IPS DF 6.9 (cell line): Measurements from ENCODE around the gene ADAMTS13.

Source experiments
- DNase-seq: peaks from one replicate; pipeline ENCODE4 v3.0.0-alpha.2; 2013; ENCODE audit warnings: low read depth, low spot score
- H3K27ac ChIP-seq: one replicate; pipeline ENCODE4 v1.5.1; 2013; ENCODE audit warnings: low read length, control low read depth
- H3K27me3 ChIP-seq: 2 replicates; pipeline ENCODE4 v1.6.1; 2013; ENCODE audit warnings: mild to moderate bottlenecking, low read length; ENCODE audit not compliant: control insufficient read depth, insufficient read depth
- H3K36me3 ChIP-seq: 2 replicates; pipeline ENCODE4 v1.6.1; 2013; ENCODE audit warnings: low read length; ENCODE audit not compliant: control insufficient read depth, insufficient read depth
- H3K4me1 ChIP-seq: 2 replicates; pipeline ENCODE4 v1.6.1; 2013; ENCODE audit warnings: low read length; ENCODE audit not compliant: control insufficient read depth, insufficient read depth
- H3K4me3 ChIP-seq: 2 replicates; pipeline ENCODE4 v1.5.1; 2013; ENCODE audit warnings: mild to moderate bottlenecking, low read length
- H3K9me3 ChIP-seq: 2 replicates; pipeline ENCODE4 v1.6.1; 2013; ENCODE audit warnings: low read length, inconsistent platforms; ENCODE audit not compliant: control insufficient read depth, insufficient read depth
- WGBS: extraction: QIAGEN DNeasy Blood & Tissue Kit; methylation state at CpG from one replicate; pipeline ENCODE4 v1.1.7; 2013; ENCODE audit warnings: mixed read lengths, missing lambda C conversion rate; ENCODE audit not compliant: insufficient read length, insufficient coverage; 5-methylcytosine and 5-hydroxymethylcytosine counted together

ADAMTS13 gene

DNA sequence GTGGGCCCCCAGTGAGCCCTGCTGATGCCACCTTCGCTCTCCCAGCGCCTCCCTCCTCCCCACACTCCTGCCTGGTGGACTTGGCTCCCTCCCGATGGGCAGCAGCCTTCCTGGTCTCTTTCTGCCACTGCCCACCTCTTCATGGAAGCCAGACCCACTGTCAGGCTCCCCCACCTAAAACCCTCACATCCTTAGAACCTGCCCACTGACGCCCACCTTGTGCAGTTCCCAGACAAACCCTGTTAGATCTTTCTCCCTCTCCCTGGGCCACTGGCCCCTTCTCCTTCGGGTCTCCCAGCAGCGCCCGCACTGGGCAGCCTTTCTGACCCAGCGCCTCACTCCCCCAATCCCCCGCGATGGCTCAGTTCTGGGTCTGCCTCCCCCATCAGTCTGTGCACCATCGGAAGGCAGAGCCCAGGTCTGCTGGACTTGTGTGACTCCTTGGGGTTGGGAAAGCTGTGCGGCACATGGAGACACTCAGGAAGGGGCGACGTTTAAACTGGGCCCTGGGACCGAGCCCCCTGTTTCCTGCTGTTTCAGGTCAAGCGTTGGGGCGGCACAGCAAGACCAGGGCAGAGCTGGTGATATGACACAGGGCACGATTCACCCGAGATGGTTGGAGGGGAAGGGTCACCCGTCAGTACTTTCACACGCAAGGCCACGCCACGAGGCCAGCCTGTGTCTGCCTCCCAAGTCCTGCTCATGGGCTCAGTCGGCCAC, 85.2 kb downstream of the ADAMTS13 start:
- no peaks in the 10 kb centered on the region for H3K9me3 ChIP-seq
- no peak overlapping the region for H3K27ac ChIP-seq
- no peak for DNase-seq
- peaks cover 5% of the 10 kb centered on the region; the same call in 1 of the 2 replicates for H3K4me1 ChIP-seq
- no peaks in the 10 kb centered on the region for H3K36me3 ChIP-seq
- no peaks in the 10 kb centered on the region for H3K27me3 ChIP-seq
- no peak overlapping the region for H3K4me3 ChIP-seq
- WGBS: no CpG with 5 or more reads among the region's 24 CpGs

DNA sequence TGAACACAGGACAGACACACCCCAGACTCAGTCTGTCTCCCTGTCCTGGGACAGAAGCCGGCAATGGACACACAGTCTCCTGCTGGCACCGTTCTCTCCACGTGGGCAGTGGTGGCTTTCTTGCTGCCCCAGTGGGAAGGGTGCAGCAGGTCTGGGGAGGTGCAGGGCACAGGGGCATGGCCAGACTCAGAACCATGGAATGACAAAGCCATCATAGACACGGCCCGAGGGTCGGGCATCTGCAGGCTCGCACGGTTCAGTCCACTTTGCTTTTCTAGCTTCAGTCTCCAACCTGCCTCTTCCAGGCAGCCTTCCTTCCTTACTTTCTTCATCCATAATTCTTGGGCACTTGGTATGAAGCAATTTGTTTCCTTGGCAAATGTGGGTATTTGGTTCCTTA, 85.9 kb downstream of the ADAMTS13 start:
- DNase-seq: no peak
- Histone ChIP-seq H3K36me3 (no peaks in the 10 kb centered on the region), H3K4me3 (no peak overlapping the region), H3K4me1 (peaks cover 9% of the 10 kb centered on the region; the same call in 1 of the 2 replicates), H3K27ac (no peak overlapping the region), H3K27me3 (no peaks in the 10 kb centered on the region), H3K9me3 (no peaks in the 10 kb centered on the region)
- WGBS: no CpG with 5 or more reads among the region's 8 CpGs
